Uterus (tissue), 2 donors: ENCODE data around the gene YIF1B.
"Not testable (repeated sequence)": the region's sequence is repeated elsewhere in the genome, so short reads cannot be mapped to it uniquely, and the experiment has no call there.

Experiments used
- CTCF ChIP-seq, 4 experiments: fragments of 200-600 bp in 2 of 4; fragments of 450-650 bp in 2 of 4; sonication (generic) in 2 of 4; IDR thresholded peaks; one replicate each; pipeline ENCODE4 v1.5.1; 2016 to 2019; ENCODE audit warnings: antibody characterized with exemption in 4 of 4, mild to moderate bottlenecking in 2 of 4, moderate library complexity in 1 of 4
- POLR2A ChIP-seq, 2 donors: fragments of 450-650 bp; IDR thresholded peaks; one replicate each; pipeline ENCODE4 v1.6.1; 2016; ENCODE audit warnings: antibody characterized with exemption in 2 of 2, mild to moderate bottlenecking in 1 of 2, moderate library complexity in 1 of 2

- TF ChIP-seq CTCF, POLR2A (IDR thresholded peaks at IDR 0.05): not testable (repeated sequence)
Observed at GRCh38 chr19:38339011-38339410, 23.3 kb upstream of the YIF1B start.
